Karpas-422 (cell line): ENCODE data around the gene MUC3A. TPM values are rescaled to one million over a fixed set of nuclear protein-coding genes. Genes with fewer than 3 reads are reported as not detected.
"Not testable (repeated sequence)": the region's sequence is repeated elsewhere in the genome, so short reads cannot be mapped to it uniquely, and the experiment has no call there.

ENCODE experiments used
- DNase-seq: peaks from one replicate; pipeline ENCODE4 v3.0.0-alpha.2; 2015
- H2AFZ ChIP-seq: fragments of 200-600 bp; sonication (generic); 2 replicates; pipeline ENCODE4 v1.6.1; 2014; ENCODE audit warnings: antibody characterized with exemption, low read length, mixed read lengths
- H3K27ac ChIP-seq: fragments of 200-600 bp; sonication (generic); 2 replicates; pipeline ENCODE4 v1.5.1; 2014; ENCODE audit warnings: mild to moderate bottlenecking, low read length, moderate library complexity
- H3K27me3 ChIP-seq: fragments of 200-600 bp; sonication (generic); 2 replicates; pipeline ENCODE4 v1.6.1; 2014; ENCODE audit warnings: low read length, mixed read lengths
- H3K36me3 ChIP-seq: fragments of 200-600 bp; sonication (generic); 2 replicates; pipeline ENCODE4 v1.6.1; 2014; ENCODE audit warnings: low read length, mixed read lengths; ENCODE audit not compliant: insufficient read depth
- H3K4me1 ChIP-seq: fragments of 200-600 bp; sonication (generic); 2 replicates; pipeline ENCODE4 v1.6.1; 2014; ENCODE audit warnings: mild to moderate bottlenecking, low read length, mixed read lengths
- H3K4me2 ChIP-seq: fragments of 200-600 bp; sonication (generic); 2 replicates; pipeline ENCODE4 v1.6.1; 2014; ENCODE audit warnings: low read length, low read depth, mild to moderate bottlenecking; ENCODE audit not compliant: poor library complexity, severe bottlenecking
- H3K4me3 ChIP-seq: fragments of 200-600 bp; sonication (generic); 2 replicates; pipeline ENCODE4 v1.5.1; 2014; ENCODE audit warnings: mild to moderate bottlenecking, antibody characterized with exemption, low read length, mixed read lengths
- H3K79me2 ChIP-seq: fragments of 200-600 bp; sonication (generic); 2 replicates; pipeline ENCODE4 v1.6.1; 2014; ENCODE audit warnings: mild to moderate bottlenecking, low read length, mixed read lengths
- H3K9ac ChIP-seq: fragments of 200-600 bp; sonication (generic); 2 replicates; pipeline ENCODE4 v1.6.0; 2014; ENCODE audit warnings: low read length
- H3K9me2 ChIP-seq: fragments of 200-600 bp; sonication (generic), shearing (Covaris generic); replicated peaks from 2 replicates; pipeline ENCODE4 v1.6.0; 2014; ENCODE audit warnings: mild to moderate bottlenecking, low read length, moderate library complexity; ENCODE audit not compliant: insufficient read depth
- H3K9me3 ChIP-seq: fragments of 300-700, 200-600 bp; sonication (generic); 2 replicates; pipeline ENCODE4 v1.6.1; 2014; ENCODE audit warnings: low read length, mixed read lengths
- H4K20me1 ChIP-seq: fragments of 200-600 bp; sonication (generic); 2 replicates; pipeline ENCODE4 v1.6.1; 2014; ENCODE audit warnings: mild to moderate bottlenecking, antibody characterized with exemption, low read length, low read depth; ENCODE audit not compliant: insufficient read depth
- total RNA-seq: library from RNA; depleted of rRNA; stranded (reverse); fragments of >200 nt; shearing (Covaris generic); gene quantifications from 2 replicates; pipeline ENCODE4 v1.2.3, GENCODE V29; 2014; ENCODE audit warnings: low replicate concordance

Gene MUC3A
- total RNA-seq, 1 experiment from 2014 or later, result not detected

- H3K9ac ChIP-seq, result no peak overlapping the region
- H3K36me3 ChIP-seq, result no peaks in the 10 kb centered on the region
- H3K4me3 ChIP-seq, result no peak overlapping the region
- no peaks in the 10 kb centered on the region for H3K79me2 ChIP-seq
- H3K9me2 ChIP-seq, result no peaks in the 10 kb centered on the region
- no peaks in the 10 kb centered on the region for H4K20me1 ChIP-seq
- no peak overlapping the region for H3K4me2 ChIP-seq
- H3K4me1 ChIP-seq, result no peaks in the 10 kb centered on the region
- H2AFZ ChIP-seq, result no peak overlapping the region
- no peak for DNase-seq
- no peaks in the 10 kb centered on the region for H3K27me3 ChIP-seq
- H3K9me3 ChIP-seq, result no peaks in the 10 kb centered on the region
- no peak overlapping the region for H3K27ac ChIP-seq
These were observed 34.4 kb upstream of the MUC3A start for GRCh38 chr7:100914879-100915447.

- not testable (repeated sequence) for H3K4me2 ChIP-seq, H4K20me1 ChIP-seq, DNase-seq, H3K79me2 ChIP-seq, H2AFZ ChIP-seq, H3K27ac ChIP-seq, H3K9me2 ChIP-seq, H3K9ac ChIP-seq, H3K36me3 ChIP-seq, H3K4me3 ChIP-seq, H3K4me1 ChIP-seq, H3K27me3 ChIP-seq, H3K9me3 ChIP-seq
These were observed 30.0 kb upstream of the MUC3A start for GRCh38 chr7:100919335-100919734.

- H3K9ac ChIP-seq, H3K4me1 ChIP-seq, H3K4me2 ChIP-seq, H3K4me3 ChIP-seq, H3K27me3 ChIP-seq, H4K20me1 ChIP-seq, H3K36me3 ChIP-seq, H3K79me2 ChIP-seq, H3K9me3 ChIP-seq, H3K9me2 ChIP-seq, H3K27ac ChIP-seq, DNase-seq, H2AFZ ChIP-seq: not testable (repeated sequence)
These were observed 29.4 kb upstream of the MUC3A start for GRCh38 chr7:100919779-100920437.

GRCh38 chr7:100921039-100921438, 28.3 kb upstream of the MUC3A start:
- H3K9me2 ChIP-seq, result no peaks in the 10 kb centered on the region
- H2AFZ ChIP-seq, result no peak overlapping the region
- no peak overlapping the region for H3K4me2 ChIP-seq
- no peak overlapping the region for H3K9ac ChIP-seq
- no peaks in the 10 kb centered on the region for H3K9me3 ChIP-seq
- no peak for DNase-seq
- no peaks in the 10 kb centered on the region for H3K79me2 ChIP-seq
- H4K20me1 ChIP-seq, result no peaks in the 10 kb centered on the region
- no peak overlapping the region for H3K27ac ChIP-seq
- no peak overlapping the region for H3K4me3 ChIP-seq
- H3K36me3 ChIP-seq, result no peaks in the 10 kb centered on the region
- H3K4me1 ChIP-seq, result no peaks in the 10 kb centered on the region
- no peaks in the 10 kb centered on the region for H3K27me3 ChIP-seq

- not testable (repeated sequence) for H3K9ac ChIP-seq, DNase-seq, H3K27ac ChIP-seq, H3K9me2 ChIP-seq, H3K79me2 ChIP-seq, H3K4me1 ChIP-seq, H2AFZ ChIP-seq, H3K4me2 ChIP-seq, H3K4me3 ChIP-seq, H3K36me3 ChIP-seq, H3K27me3 ChIP-seq, H3K9me3 ChIP-seq, H4K20me1 ChIP-seq
These were observed 25.7 kb upstream of the MUC3A start for GRCh38 chr7:100923616-100924015.

GRCh38 chr7:100929808-100930174, 19.5 kb upstream of the MUC3A start:
- H3K9me2 ChIP-seq, result no peaks in the 10 kb centered on the region
- H2AFZ ChIP-seq, result no peak overlapping the region
- H4K20me1 ChIP-seq, result no peaks in the 10 kb centered on the region
- no peaks in the 10 kb centered on the region for H3K27me3 ChIP-seq
- no peaks in the 10 kb centered on the region for H3K79me2 ChIP-seq
- no peaks in the 10 kb centered on the region for H3K9me3 ChIP-seq
- no peak overlapping the region for H3K4me2 ChIP-seq
- no peak overlapping the region for H3K9ac ChIP-seq
- no peaks in the 10 kb centered on the region for H3K4me1 ChIP-seq
- no peak for DNase-seq
- no peaks in the 10 kb centered on the region for H3K36me3 ChIP-seq
- no peak overlapping the region for H3K4me3 ChIP-seq
- no peak overlapping the region for H3K27ac ChIP-seq

- Histone ChIP-seq H3K4me3 (no peak overlapping the region), H2AFZ (no peak overlapping the region), H3K79me2 (no peaks in the 10 kb centered on the region), H3K4me2 (no peak overlapping the region), H3K27me3 (no peaks in the 10 kb centered on the region), H3K9me3 (no peaks in the 10 kb centered on the region), H3K9ac (no peak overlapping the region), H3K9me2 (no peaks in the 10 kb centered on the region), H3K36me3 (no peaks in the 10 kb centered on the region), H3K27ac (no peak overlapping the region), H3K4me1 (no peaks in the 10 kb centered on the region), H4K20me1 (no peaks in the 10 kb centered on the region)
- peak; percentile 50 for DNase-seq
These were observed 15.6 kb upstream of the MUC3A start for GRCh38 chr7:100933734-100934133.

- H3K27me3 ChIP-seq, H3K9me3 ChIP-seq, H3K9me2 ChIP-seq, DNase-seq, H4K20me1 ChIP-seq, H3K36me3 ChIP-seq, H3K9ac ChIP-seq, H3K4me3 ChIP-seq, H3K79me2 ChIP-seq, H3K27ac ChIP-seq, H3K4me2 ChIP-seq, H3K4me1 ChIP-seq, H2AFZ ChIP-seq: not testable (repeated sequence)
These were observed 14.0 kb upstream of the MUC3A start for GRCh38 chr7:100935381-100935780.
